Nucleus accumbens (tissue), 56 donors: ENCODE data around the gene ARHGEF5.
"Not testable (repeated sequence)": the region's sequence is repeated elsewhere in the genome, so short reads cannot be mapped to it uniquely, and the experiment has no call there.

Source experiments
- DNase-seq, 56 donors: peaks; one replicate each; lab custom pipeline; 2025; lab: John Stamatoyannopoulos, UW

The ARHGEF5 gene

GRCh38 chr7:144355176-144355822 is at the start of gene ARHGEF5:
ARHGEF5 (plus strand) TSS chr7:144355402; CDS start chr7:144362670, 7,268 bp downstream.
- not testable (repeated sequence) for DNase-seq

DNA sequence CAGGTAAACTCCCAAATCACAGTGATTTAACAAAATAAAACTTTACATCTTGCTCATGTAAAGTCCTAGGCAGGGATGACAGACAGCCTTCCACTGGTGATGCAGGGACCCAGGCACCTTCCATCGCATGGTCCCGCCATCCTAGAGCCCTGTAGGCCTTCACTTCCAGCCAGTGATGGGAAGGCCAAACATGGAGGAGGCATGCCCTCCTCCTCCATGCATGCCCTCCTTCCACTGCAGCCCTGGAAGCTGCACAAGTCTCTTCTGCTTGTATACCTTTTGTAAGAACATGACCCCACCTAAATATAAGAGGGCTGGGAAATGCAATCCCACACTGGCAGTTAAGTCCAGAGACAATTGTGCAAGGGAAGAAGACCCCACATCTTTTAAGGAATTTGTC is 45.5 kb upstream of the ARHGEF5 start:
- DNase-seq, result not testable (repeated sequence)

GRCh38 chr7:144311218-144311617 is 44.0 kb upstream of the ARHGEF5 start:
- DNase-seq, result not testable (repeated sequence)

DNA sequence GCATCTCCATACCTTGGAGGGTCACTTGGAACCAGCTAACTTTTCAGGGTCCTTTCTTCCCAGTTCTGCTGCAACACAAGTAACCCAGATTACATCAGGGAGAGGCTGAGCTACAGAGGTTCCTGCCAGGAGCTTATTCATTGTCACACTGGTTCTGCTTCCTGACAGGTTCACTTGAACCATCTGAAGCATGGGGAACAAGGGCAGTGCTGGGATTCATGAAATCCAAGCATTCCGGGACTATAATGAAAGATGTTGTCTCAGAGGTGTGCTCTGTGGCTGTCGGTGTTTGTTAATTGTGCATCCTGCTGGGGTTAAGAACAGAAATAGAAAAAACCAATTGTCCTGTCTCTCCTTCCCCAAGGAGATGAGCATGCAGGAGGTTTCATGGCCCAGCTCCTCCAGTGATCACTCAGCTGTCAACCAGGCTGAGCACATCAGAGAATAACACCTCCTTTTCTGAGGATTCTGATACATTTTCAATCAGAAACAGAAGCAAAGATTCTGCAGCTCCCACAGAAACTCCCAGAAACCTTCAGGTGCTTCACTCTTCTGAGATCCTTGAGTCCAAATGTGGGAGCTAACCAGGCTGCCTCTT is 43.2 kb upstream of the ARHGEF5 start, which contains the start of gene OR2A1:
TSS of gene OR2A1 (plus strand) at position 548 of the 598 bp plus-strand sequence. CDS start 5,706 bp downstream, outside the sequence.
- not testable (repeated sequence) for DNase-seq

- not testable (repeated sequence) for DNase-seq
These were observed 37.7 kb upstream of the ARHGEF5 start for GRCh38 chr7:144317537-144317936.

- not testable (repeated sequence) for DNase-seq
These were observed 35.7 kb upstream of the ARHGEF5 start for GRCh38 chr7:144319547-144319946.

DNA sequence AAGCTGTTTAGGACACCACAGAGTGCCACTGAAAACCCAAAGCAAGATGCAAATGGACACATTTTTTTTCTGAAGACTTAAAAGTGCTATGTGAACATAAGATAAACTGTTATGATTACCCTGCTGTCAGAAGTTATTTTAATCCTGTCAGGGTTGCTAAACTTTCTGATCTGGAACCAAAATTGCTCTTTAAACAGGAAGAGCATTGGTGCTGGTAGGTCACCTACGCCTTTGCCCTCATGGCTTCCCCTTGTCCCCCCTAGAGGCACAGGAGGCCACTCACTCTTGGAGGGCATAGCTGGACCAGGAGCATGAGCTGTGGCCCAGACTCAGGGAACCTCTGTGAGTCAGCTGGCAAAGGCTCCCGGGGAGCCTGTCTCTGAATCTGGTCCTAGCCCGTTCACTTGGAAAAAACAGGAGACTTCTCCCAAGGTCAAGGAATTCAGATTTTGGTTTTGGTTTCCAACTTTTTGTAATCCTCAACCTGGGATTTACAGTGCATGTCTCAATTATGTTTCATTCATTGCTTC is 33.5 kb upstream of the ARHGEF5 start:
- DNase-seq, result not testable (repeated sequence)

DNA sequence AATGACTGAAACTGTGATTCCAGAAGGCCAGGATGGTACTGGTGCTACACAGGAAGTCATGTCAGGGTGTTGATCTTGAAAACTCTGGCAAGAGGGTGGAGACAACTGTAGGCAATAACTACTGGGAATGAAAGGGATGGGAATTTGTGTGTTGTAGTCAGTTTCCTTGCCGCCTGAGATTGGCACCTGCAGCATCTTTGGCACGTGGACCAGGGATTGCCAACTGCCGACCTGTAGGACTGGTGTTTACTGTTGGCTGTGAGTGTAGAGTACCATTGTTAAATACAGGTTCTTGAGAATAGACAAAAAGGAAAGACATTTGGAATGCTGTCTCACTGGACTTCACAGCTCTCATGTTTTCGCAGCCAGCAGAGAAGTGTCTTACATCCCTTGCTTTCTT is 31.8 kb upstream of the ARHGEF5 start:
- DNase-seq, result not testable (repeated sequence)

- DNase-seq, result not testable (repeated sequence)
These were observed 29.3 kb upstream of the ARHGEF5 start for GRCh38 chr7:144325868-144326267.

DNA sequence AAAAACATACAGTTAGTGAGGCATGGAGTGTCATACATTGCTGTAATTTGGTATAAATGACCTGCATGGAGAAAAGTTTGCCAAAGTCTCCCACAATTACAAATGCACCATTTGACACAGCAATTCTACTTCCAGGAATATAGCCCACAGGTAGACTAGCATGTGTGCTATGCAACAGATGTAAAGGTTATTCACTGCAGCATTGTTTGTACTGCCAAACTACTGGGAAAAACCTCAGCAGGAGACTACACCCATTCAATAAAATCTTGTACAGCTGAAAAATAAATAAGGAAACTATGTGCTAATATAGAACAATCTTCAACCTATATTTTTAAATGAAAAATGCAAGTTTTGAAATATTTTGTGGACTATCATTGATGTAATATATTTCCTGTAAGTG is 25.2 kb upstream of the ARHGEF5 start:
- DNase-seq, result not testable (repeated sequence)

DNA sequence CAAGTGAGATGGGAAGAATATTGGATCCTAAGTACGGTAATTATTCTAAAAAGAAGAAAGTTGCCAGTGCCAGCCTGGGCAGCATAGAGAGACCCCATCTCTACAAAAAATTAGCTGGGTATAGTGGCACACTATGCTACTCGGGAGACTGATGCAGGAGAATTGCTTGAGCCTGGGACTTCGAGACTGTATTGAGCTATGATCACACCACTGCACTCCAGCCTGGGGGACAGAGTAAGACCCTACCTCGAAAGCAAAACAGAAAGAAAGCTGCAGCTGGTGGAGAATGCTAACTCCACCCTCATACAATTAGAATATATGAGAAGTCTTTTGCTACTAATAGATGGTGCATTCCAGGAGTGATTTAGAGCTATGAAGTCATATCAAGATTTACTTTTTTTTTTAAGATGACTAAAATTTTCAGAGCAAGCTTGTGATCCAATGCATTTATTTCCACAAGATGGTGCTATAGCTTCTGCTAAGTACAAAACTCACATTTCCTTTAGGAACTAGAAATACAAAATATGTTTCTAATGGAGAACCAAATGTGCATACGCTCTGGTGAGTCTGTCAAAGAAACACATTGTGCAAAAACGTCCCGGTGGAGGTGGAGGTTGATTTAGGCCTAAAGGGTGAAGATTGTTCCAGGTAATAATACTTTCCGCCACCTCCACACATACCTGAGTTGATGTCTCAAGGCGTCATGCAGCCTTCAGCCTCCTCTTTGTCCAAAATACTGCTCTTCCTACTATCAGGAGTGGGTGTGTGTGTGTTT is 23.8 kb upstream of the ARHGEF5 start:
- not testable (repeated sequence) for DNase-seq

DNA sequence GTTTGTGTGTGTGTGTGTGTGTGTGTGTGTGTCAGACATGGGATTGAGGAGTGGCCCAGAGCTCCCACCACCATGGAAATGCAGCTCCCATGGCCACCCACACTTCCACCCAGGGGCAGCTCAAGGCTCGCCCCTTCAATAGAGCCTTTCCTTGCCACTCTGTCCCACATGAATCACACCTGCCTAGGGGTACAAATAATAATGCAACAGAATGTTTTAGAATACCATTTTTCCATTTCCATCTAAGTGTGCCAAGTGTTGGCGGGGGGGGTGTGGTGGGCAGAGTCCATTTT is 23.3 kb upstream of the ARHGEF5 start:
- not testable (repeated sequence) for DNase-seq

DNA sequence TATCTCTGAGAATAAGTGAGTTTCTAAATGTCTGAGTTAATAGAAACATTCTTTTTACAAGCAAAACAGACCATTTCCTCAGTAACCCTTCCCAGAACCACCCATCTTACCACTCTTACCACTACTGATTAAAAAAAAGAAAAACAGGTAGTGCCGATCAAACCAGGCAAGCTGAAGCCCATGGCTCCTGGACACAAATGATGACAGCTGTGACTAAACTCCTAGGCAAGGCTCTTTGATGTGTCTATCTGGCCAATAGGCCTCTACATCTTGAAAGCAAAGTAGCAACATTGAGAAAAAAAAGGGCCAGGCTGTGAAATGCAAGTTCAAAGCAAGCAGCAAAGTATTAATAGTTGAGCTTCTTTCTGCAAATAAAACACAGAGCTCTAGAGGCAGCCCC is 6.6 kb upstream of the ARHGEF5 start:
- DNase-seq, result not testable (repeated sequence)

GRCh38 chr7:144351667-144352066 is 3.5 kb upstream of the ARHGEF5 start:
- not testable (repeated sequence) for DNase-seq

GRCh38 chr7:144356185-144356584 is 983 bp downstream of the ARHGEF5 start:
- not testable (repeated sequence) for DNase-seq

- DNase-seq, result not testable (repeated sequence)
These were observed 1.7 kb downstream of the ARHGEF5 start for GRCh38 chr7:144356860-144357259.

- DNase-seq, result not testable (repeated sequence)
These were observed 6.9 kb downstream of the ARHGEF5 start for GRCh38 chr7:144362061-144362460.

GRCh38 chr7:144365523-144365922 is 10.3 kb downstream of the ARHGEF5 start:
- DNase-seq, result not testable (repeated sequence)

GRCh38 chr7:144367250-144367649 is 12.0 kb downstream of the ARHGEF5 start:
- not testable (repeated sequence) for DNase-seq

DNA sequence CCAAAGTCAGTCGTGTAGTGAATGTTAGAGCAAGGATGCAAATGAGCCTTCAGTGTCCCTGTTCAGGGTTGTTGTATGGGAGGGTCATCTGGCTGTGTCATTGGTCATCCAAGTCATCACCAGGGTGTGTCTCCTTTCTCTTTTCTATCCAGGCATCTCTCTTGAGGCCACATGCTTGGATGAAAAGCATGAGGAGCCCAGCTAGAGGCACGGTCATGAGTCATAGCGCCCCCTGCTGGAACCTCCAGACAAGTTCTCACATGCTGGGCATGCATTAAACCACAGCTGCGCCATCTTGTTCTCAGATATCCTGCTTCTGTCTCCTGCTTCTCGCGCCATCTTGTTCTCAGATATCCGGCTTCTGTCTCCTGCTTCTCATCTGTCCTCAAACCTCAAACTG is 14.0 kb downstream of the ARHGEF5 start:
- DNase-seq, result not testable (repeated sequence)

DNA sequence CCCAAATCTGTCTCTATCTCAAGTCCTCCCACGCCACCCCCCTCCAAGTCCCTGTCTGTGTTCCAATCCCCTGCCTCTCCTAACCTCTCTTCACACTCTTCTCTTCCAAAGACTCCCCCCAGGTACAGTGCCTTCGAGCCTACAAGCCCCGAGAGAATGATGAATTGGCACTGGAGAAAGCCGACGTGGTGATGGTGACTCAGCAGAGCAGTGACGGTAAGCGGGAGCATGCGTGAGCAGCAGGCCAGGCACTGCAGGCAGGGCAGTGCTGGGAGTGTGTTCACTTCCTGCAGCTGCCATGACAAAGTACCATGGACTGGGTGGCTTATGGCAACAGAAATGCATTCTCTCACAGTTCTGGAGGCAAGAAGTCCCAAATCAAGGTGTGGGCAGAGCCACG is 23.4 kb downstream of the ARHGEF5 start:
- no peak for DNase-seq
